Activated CD8-positive, alpha-beta T cell treated with anti-CD3 and anti-CD28 coated beads for 36 hours (primary cell): ENCODE measurements around the gene ACTN3. TPM values are rescaled to one million over a fixed set of nuclear protein-coding genes. Genes with fewer than 3 reads are reported as not detected.

Source experiments
- ATAC-seq: fragments of 200-7000 bp; cut with Tn5 transposase; one replicate; pipeline ENCODE4 v1.10.0; 2021; ENCODE audit warnings: mild to moderate bottlenecking, moderate library complexity
- CTCF ChIA-PET: fragments of 350-600 bp; sonication (Branson Sonifier 250); formaldehyde crosslinking; loops from one replicate; lab custom pipeline; 2021; ENCODE audit warnings: antibody characterized with exemption; lab: Charles Lee
- POLR2A ChIA-PET: fragments of 350-600 bp; sonication (Branson Sonifier 250); formaldehyde crosslinking; loops from one replicate; lab custom pipeline; 2021; ENCODE audit warnings: antibody characterized with exemption; lab: Charles Lee
- DNase-seq: peaks from one replicate; pipeline ENCODE4 v3.0.0-alpha.2; 2020
- H3K27ac Mint-ChIP-seq: one replicate; pipeline ENCODE4 v1.8.0; 2021; ENCODE audit warnings: mild to moderate bottlenecking, mixed read lengths
- H3K27me3 Mint-ChIP-seq: one replicate; pipeline ENCODE4 v1.8.0; 2021; ENCODE audit warnings: mixed read lengths
- H3K36me3 Mint-ChIP-seq: one replicate; pipeline ENCODE4 v1.8.0; 2021; ENCODE audit warnings: low read depth, mixed read lengths
- H3K4me1 Mint-ChIP-seq: one replicate; pipeline ENCODE4 v1.8.0; 2021; ENCODE audit warnings: low read depth, mixed read lengths
- H3K4me3 Mint-ChIP-seq: one replicate; pipeline ENCODE4 v1.8.0; 2021; ENCODE audit warnings: mild to moderate bottlenecking, moderate library complexity, mixed read lengths
- H3K9me3 Mint-ChIP-seq: one replicate; pipeline ENCODE4 v1.8.0; 2021; ENCODE audit warnings: mixed read lengths
- CTCF ChIP-seq: fragments of 200-600 bp; IDR thresholded peaks from one replicate; pipeline ENCODE4 v1.8.0; 2022; ENCODE audit warnings: antibody characterized with exemption, mild to moderate bottlenecking
- intact Hi-C: fragments of 100-400 bp; cut with micrococcal nuclease; formaldehyde crosslinking; loops from one replicate; pipeline ENCODE4 v1.10.0; 2022
- total RNA-seq, 2 experiments: library from RNA; stranded (reverse); gene quantifications; one replicate each; pipeline ENCODE4 v1.2.3, GENCODE V29; 2021

ACTN3 gene
- total RNA-seq, 2 experiments from 2014 or later = 0.14 TPM; not detected in 1

- Mint-ChIP-seq H3K4me1 (peaks cover 3% of the 10 kb centered on the region), H3K27ac (no peak overlapping the region), H3K9me3 (no peaks in the 10 kb centered on the region), H3K4me3 (no peak overlapping the region), H3K36me3 (no peaks in the 10 kb centered on the region), H3K27me3 (peaks cover 9% of the 10 kb centered on the region)
- ATAC-seq = no peak
- ChIA-PET CTCF (interaction anchor here (1.0 to 2.5 kb wide), 4 partner anchors 12 to 124 kb away, joined by 3 to 7 read pairs (median 4); partner anchors contain the start of genes CCDC87 and CCS), POLR2A (interaction anchor here (1.0 kb wide), 1 partner anchor 14 kb away, joined by 4 read pairs; the partner anchor contains the start of gene CTSF)
- no peak for DNase-seq
- intact Hi-C loops = no loop called here
- no peak for TF ChIP-seq CTCF
Observed at GRCh38 chr11:66554602-66555001, 7.9 kb downstream of the ACTN3 start.

GRCh38 chr11:66555416-66555815 lies 8.7 kb downstream of the ACTN3 start:
- Mint-ChIP-seq H3K4me1 (peaks cover 3% of the 10 kb centered on the region), H3K27ac (no peak overlapping the region), H3K27me3 (peaks cover 9% of the 10 kb centered on the region), H3K4me3 (no peak overlapping the region), H3K9me3 (no peaks in the 10 kb centered on the region), H3K36me3 (no peaks in the 10 kb centered on the region)
- POLR2A ChIA-PET = interaction anchor here (1.0 kb wide), 1 partner anchor 113 kb away, joined by 5 read pairs; no protein-coding TSS in a partner anchor
- ATAC-seq (no peak), DNase-seq (no peak)
- intact Hi-C loops = no loop called here
- CTCF ChIA-PET = interaction anchor here (1.0 to 2.5 kb wide), 4 partner anchors 13 to 123 kb away, joined by 3 to 7 read pairs (median 4); partner anchors contain the start of genes CCDC87 and CCS
- no peak for TF ChIP-seq CTCF

GRCh38 chr11:66556086-66556485 lies 9.4 kb downstream of the ACTN3 start:
- POLR2A ChIA-PET = interaction anchor here (1.0 kb wide), 1 partner anchor 112 kb away, joined by 5 read pairs; no protein-coding TSS in a partner anchor
- CTCF ChIA-PET = interaction anchor here (2.5 kb wide), 1 partner anchor 36 kb away, joined by 7 read pairs; the partner anchor contains the start of genes CCDC87 and CCS

GRCh38 chr11:66557733-66558326 lies 11.1 kb downstream of the ACTN3 start:
- Mint-ChIP-seq H3K4me3 (no peak overlapping the region), H3K27ac (no peak overlapping the region), H3K4me1 (peaks cover 3% of the 10 kb centered on the region), H3K27me3 (peaks cover 9% of the 10 kb centered on the region), H3K36me3 (no peaks in the 10 kb centered on the region), H3K9me3 (no peaks in the 10 kb centered on the region)
- ATAC-seq (no peak), DNase-seq (no peak)
- ChIA-PET CTCF (interaction anchor here (0.5 to 2.5 kb wide), 2 partner anchors 120 to 998 kb away, joined by 3 to 6 read pairs; partner anchors contain the start of gene RBM4B), POLR2A (no interaction called here)
- no peak for TF ChIP-seq CTCF
- intact Hi-C loops = no loop called here

More at GRCh38 chr11:66556086-66556485, 9.4 kb downstream of the ACTN3 start:
- ATAC-seq = no peak
- no peak for TF ChIP-seq CTCF
- Mint-ChIP-seq H3K4me1 (peaks cover 3% of the 10 kb centered on the region), H3K9me3 (no peaks in the 10 kb centered on the region), H3K27me3 (peaks cover 9% of the 10 kb centered on the region), H3K27ac (no peak overlapping the region), H3K36me3 (no peaks in the 10 kb centered on the region), H3K4me3 (no peak overlapping the region)
- no peak for DNase-seq
- intact Hi-C loops = no loop called here
